Rectal smooth muscle tissue (tissue), 1 donor: Measurements from ENCODE around the gene PRXL2C.
"Not testable (repeated sequence)": the region's sequence is repeated elsewhere in the genome, so short reads cannot be mapped to it uniquely, and the experiment has no call there.

Experiments used
- H3K27ac ChIP-seq: one replicate; pipeline ENCODE4 v1.7.0; 2013; ENCODE audit warnings: low read depth, low read length, inconsistent platforms
- H3K27me3 ChIP-seq: one replicate; pipeline ENCODE4 v1.7.0; 2013; ENCODE audit warnings: low read length; ENCODE audit not compliant: control insufficient read depth, insufficient read depth
- H3K36me3 ChIP-seq: one replicate; pipeline ENCODE4 v1.7.0; 2013; ENCODE audit warnings: low read length; ENCODE audit not compliant: control insufficient read depth, insufficient read depth
- H3K4me1 ChIP-seq: one replicate; pipeline ENCODE4 v1.7.0; 2013; ENCODE audit warnings: low read length; ENCODE audit not compliant: control insufficient read depth, insufficient read depth
- H3K4me3 ChIP-seq: one replicate; pipeline ENCODE4 v1.7.0; 2013; ENCODE audit warnings: low read length
- H3K9ac ChIP-seq: one replicate; pipeline ENCODE4 v1.7.0; 2013; ENCODE audit warnings: low read length

Gene PRXL2C

DNA sequence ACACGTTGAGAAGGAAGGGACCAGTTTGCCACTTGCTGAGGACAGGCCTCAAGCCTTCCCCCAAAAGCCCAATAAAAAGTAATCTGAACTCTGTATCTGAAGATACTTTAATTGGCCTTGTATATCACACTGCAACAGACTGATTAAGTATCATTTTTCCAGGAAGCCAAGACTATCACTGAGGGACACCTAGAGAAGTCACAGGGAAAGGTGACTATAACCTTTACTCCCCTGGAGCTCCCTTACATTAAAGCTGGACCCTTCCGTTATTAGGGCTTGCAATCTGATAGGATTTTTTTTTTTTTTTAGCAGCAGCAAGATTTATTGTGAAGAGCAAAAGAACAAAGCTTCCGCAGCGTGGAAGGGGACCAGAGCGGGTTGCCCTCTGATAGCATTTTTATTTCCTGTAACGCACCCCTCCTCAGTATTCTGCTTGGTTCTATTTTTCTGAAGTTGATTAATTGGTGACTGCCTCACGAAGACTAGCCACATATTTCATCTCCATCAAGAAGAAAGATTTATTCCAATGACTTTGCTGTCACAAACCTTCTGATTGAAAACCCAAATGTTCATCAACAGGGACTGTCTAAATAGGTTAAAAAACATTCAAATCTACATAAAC is 38.2 kb downstream of the PRXL2C start:
- H3K36me3 ChIP-seq: no peaks in the 10 kb centered on the region
- H3K27me3 ChIP-seq: no peaks in the 10 kb centered on the region
- no peak overlapping the region for H3K4me3 ChIP-seq
- no peak overlapping the region for H3K27ac ChIP-seq
- no peak overlapping the region for H3K9ac ChIP-seq
- H3K4me1 ChIP-seq: peaks cover 5% of the 10 kb centered on the region

DNA sequence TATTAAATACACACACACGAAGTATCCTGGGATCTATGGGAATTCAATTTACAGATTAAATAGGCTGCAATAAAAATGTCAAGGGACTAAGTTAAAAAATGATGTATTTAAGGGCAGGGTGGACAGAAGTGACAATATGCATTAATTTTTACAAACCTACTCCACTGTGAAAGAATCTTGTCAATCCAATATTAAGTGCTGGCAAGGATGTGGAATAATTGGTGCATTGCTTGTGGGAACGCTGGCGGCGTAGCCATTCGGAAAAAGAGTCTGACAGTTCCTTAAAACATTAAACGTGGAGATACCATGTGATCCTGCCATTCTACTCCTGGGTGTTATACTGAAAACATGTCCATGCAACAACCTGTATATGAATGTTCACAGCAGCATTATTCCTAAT is 39.7 kb downstream of the PRXL2C start:
- Histone ChIP-seq H3K36me3 (no peaks in the 10 kb centered on the region), H3K27ac (no peak overlapping the region), H3K27me3 (no peaks in the 10 kb centered on the region), H3K4me3 (no peak overlapping the region), H3K9ac (no peak overlapping the region), H3K4me1 (peaks cover 5% of the 10 kb centered on the region)

DNA sequence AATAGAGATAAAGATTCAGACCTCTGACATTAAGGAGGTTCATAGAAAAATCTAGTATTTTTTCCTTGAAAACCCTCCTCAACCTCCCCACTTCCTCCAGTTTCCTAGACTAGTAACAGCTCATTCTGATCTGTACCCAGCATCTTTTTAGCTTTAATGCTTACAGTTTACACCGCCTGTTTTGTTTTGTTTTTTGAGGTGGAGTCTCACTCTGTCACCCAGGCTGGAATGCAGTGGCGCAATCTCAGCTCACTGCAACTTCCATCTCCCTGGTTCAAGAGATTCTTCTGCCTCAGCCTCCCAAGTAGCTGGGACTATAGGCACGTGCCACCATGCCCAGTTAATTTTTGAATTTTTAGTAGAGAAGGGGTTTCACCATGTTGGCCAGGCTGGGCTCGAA is 40.5 kb downstream of the PRXL2C start:
- not testable (repeated sequence) for H3K9ac ChIP-seq, H3K27me3 ChIP-seq, H3K4me3 ChIP-seq, H3K4me1 ChIP-seq, H3K27ac ChIP-seq, H3K36me3 ChIP-seq

- Histone ChIP-seq H3K36me3 (no peaks in the 10 kb centered on the region), H3K4me1 (peaks cover 5% of the 10 kb centered on the region), H3K4me3 (no peak overlapping the region), H3K9ac (no peak overlapping the region), H3K27ac (peak overlapping the region; percentile 66), H3K27me3 (no peaks in the 10 kb centered on the region)
Observed at GRCh38 chr9:96612966-96613589, 42.0 kb downstream of the PRXL2C start.

DNA sequence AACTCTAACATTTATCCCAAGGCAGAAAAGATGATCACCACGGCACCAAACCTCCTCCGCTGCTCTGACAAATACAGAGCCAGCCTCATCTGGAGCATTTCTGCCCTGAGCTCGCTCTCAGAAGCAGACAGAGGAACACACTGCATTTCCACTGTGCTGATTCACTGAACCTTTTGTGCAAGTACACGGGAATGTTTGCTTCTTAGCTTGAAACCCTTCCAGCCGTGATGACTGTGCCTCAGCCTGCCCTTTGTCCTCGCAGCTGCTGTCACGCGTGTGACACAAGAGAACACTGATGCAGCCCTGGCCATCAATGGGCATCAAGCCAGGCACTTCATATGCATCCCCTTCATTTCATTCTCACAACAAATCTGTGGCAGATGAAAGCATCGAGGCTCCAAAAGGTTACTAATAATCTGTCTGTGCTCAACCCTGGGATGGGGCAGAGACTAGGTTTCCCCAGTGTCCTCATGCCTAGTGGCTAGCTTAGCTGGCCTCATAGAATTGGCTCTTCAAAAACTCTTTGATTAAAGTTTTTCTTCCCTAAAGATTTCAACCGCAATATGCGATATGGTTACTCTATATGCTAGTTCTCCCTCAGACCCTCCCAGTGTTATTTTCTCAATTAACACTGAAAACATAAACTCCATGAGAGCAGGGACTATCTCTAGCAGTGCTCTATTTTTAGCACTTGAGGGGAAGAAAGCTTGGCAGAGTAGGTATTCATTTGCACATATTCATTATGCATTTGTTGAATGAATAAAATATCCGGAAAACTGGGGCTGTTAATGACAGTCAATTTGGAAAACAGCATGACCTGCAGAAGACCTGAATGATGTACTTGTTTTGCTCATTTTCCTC is 42.8 kb downstream of the PRXL2C start:
- peaks cover 5% of the 10 kb centered on the region for H3K4me1 ChIP-seq
- peak overlapping the region; percentile 66 for H3K27ac ChIP-seq
- no peak overlapping the region for H3K4me3 ChIP-seq
- no peaks in the 10 kb centered on the region for H3K36me3 ChIP-seq
- H3K27me3 ChIP-seq: no peaks in the 10 kb centered on the region
- H3K9ac ChIP-seq: no peak overlapping the region

GRCh38 chr9:96611302-96611701 is 43.8 kb downstream of the PRXL2C start:
- H3K36me3 ChIP-seq: no peaks in the 10 kb centered on the region
- peaks cover 5% of the 10 kb centered on the region for H3K4me1 ChIP-seq
- H3K27me3 ChIP-seq: no peaks in the 10 kb centered on the region
- H3K4me3 ChIP-seq: no peak overlapping the region
- no peak overlapping the region for H3K27ac ChIP-seq
- H3K9ac ChIP-seq: no peak overlapping the region

GRCh38 chr9:96609732-96610131 is 45.4 kb downstream of the PRXL2C start:
- H3K9ac ChIP-seq: no peak overlapping the region
- no peaks in the 10 kb centered on the region for H3K27me3 ChIP-seq
- H3K4me3 ChIP-seq: no peak overlapping the region
- H3K4me1 ChIP-seq: peaks cover 5% of the 10 kb centered on the region
- no peak overlapping the region for H3K27ac ChIP-seq
- H3K36me3 ChIP-seq: no peaks in the 10 kb centered on the region

DNA sequence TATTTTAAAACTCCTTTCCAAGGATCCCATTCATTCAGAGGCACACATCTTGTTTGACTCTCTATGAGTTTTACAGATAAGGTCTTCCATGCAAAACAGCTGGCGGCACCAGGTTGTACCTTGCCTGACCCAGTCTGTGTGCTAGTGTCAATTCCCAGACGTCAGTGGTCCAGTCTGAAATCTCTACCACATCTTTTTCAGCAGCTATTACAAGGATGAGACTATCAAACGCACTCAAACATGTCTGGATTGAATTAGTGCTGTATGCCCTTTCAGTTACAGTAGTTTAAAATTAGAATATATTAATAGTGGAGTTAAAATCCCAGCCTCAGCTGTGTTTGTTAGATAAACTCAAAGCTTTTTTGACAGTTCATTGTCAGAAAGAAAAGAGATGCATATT is 47.1 kb downstream of the PRXL2C start:
- Histone ChIP-seq H3K27me3 (no peaks in the 10 kb centered on the region), H3K36me3 (no peaks in the 10 kb centered on the region), H3K9ac (no peak overlapping the region), H3K27ac (no peak overlapping the region), H3K4me3 (no peak overlapping the region), H3K4me1 (peaks cover 5% of the 10 kb centered on the region)

GRCh38 chr9:96605328-96605727 is 49.8 kb downstream of the PRXL2C start:
- H3K36me3 ChIP-seq: no peaks in the 10 kb centered on the region
- no peak overlapping the region for H3K27ac ChIP-seq
- no peaks in the 10 kb centered on the region for H3K27me3 ChIP-seq
- H3K9ac ChIP-seq: no peak overlapping the region
- no peaks in the 10 kb centered on the region for H3K4me1 ChIP-seq
- no peak overlapping the region for H3K4me3 ChIP-seq

DNA sequence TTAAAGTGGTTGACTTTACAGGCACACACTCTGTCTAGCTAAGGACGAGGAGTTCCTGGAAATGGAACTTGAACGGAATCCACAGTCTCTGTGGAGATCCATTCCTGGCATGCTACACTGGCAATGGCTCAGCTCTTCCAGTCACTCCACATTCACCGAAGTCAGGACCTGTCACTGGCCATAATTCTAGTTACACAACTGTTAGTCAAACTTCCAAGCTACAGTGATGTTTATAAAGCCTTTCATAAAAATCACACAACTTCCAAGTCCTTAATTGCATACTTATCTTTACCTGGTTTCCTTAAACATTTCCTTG is 51.2 kb downstream of the PRXL2C start:
- no peak overlapping the region for H3K4me3 ChIP-seq

DNA sequence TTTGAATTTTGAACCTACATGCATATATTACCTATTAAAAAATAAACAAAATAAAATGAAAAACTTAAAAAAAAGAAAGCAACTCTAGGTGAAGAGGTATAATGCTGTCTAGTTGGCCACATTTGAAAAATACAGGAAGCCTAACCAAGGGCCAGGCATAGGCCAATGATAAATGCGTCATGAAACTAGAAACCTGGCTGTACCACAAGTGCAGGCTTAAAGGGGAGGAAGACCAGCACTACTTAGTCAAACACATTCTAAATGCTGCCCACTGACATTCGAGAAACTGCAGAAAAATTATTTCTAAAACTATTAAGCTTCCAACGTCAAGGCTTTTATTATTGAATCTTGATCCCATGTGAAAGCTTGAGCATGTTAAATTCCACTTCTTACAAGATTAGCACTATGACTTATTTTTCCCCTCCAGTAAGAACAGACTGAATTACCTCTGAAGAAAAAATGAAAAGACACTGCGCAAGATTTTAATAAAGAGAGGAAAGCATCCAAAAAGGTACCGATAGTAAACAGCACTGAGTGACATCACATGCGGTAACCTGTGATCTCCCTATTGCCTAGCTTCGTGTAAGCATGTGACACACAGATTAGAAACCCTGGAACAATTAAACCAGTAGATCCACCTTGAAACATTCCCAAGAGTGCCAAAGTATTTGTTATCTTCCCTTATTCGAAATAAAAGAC is 51.7 kb downstream of the PRXL2C start:
- H3K27ac ChIP-seq: peak overlapping the region; percentile 28
- H3K4me3 ChIP-seq: no peak overlapping the region
- H3K9ac ChIP-seq: no peak overlapping the region
- no peaks in the 10 kb centered on the region for H3K36me3 ChIP-seq
- no peaks in the 10 kb centered on the region for H3K4me1 ChIP-seq
- H3K27me3 ChIP-seq: no peaks in the 10 kb centered on the region

More for the DNA sequence above, 51.2 kb downstream of the PRXL2C start:
- Histone ChIP-seq H3K27ac (no peak overlapping the region), H3K4me1 (no peaks in the 10 kb centered on the region), H3K27me3 (no peaks in the 10 kb centered on the region), H3K9ac (no peak overlapping the region), H3K36me3 (no peaks in the 10 kb centered on the region)

- no peak overlapping the region for H3K27ac ChIP-seq
- H3K4me3 ChIP-seq: no peak overlapping the region
- H3K36me3 ChIP-seq: no peaks in the 10 kb centered on the region
- H3K27me3 ChIP-seq: no peaks in the 10 kb centered on the region
- no peaks in the 10 kb centered on the region for H3K4me1 ChIP-seq
- H3K9ac ChIP-seq: no peak overlapping the region
Observed at GRCh38 chr9:96599298-96599697, 55.8 kb downstream of the PRXL2C start.
